ENCODE measurements around the gene INSIG2.

INSIG2 gene

DNA sequence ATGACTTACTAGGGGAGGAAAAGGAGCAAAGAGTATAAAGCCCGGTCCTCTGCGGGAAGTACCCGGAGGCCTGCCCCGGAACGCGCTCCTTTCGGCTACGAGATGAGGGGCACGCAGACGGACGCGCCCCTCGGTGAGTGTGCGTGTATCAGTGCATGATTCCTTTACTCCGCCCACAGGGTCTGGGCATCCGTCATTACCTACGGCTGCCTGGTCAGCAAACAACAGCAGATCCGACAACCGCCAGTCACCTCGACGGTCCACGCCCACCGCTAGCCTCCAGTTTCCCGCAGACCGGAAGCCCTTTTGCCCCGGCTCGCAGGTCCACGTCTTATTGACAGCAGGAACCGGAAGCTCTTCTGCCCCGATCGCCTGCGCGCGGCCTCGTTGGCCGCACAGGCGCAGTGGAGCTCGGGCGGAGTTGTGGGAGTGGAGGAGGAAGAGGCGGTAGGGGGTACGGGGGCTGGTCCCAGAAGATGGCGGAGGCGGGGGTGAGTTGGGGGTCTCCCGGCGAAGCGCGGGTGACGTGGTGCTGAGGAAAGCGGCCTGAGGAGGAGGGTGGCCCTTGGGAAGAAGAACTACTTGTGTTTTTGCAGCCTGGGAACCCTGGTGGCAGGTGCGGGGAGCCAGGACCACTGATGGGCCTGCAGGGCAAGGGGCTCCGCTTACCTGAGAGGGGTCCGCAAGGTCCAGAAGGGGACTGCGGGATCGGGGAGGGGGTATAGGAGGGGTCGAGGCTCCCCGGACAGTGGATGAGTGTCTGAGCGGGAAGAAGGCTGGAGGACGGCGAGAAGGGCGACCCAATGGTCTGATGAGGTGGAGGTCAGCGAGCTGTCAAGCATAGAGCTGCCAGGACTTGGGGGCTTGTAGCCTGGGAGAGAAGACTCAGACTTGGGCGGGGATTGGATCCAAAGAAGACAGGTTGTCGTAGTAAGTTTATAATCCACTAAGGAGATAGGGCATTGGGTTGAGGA, at the start of gene INSIG2:
Gene INSIG2, plus strand, starts transcription at position 421 of the 974 bp plus-strand sequence. CDS start 8,086 bp downstream, outside the sequence.
- DNase-seq (ENCODE audit: extremely low read depth in 1 of 2, low read depth in 1 of 2) = peak; percentile 66 to 69

GRCh38 chr2:118040891-118041290, 47.4 kb upstream of the INSIG2 start:
- no peak for DNase-seq (ENCODE audit: extremely low read depth in 1 of 2, low read depth in 1 of 2)

GRCh38 chr2:118044103-118044716, 44.1 kb upstream of the INSIG2 start:
- DNase-seq (ENCODE audit: extremely low read depth in 1 of 2, low read depth in 1 of 2) = no peak

GRCh38 chr2:118044854-118045253, 43.4 kb upstream of the INSIG2 start:
- DNase-seq (ENCODE audit: extremely low read depth in 1 of 2, low read depth in 1 of 2) = no peak

GRCh38 chr2:118045286-118045685, 43.0 kb upstream of the INSIG2 start:
- DNase-seq (ENCODE audit: extremely low read depth in 1 of 2, low read depth in 1 of 2) = no peak

DNA sequence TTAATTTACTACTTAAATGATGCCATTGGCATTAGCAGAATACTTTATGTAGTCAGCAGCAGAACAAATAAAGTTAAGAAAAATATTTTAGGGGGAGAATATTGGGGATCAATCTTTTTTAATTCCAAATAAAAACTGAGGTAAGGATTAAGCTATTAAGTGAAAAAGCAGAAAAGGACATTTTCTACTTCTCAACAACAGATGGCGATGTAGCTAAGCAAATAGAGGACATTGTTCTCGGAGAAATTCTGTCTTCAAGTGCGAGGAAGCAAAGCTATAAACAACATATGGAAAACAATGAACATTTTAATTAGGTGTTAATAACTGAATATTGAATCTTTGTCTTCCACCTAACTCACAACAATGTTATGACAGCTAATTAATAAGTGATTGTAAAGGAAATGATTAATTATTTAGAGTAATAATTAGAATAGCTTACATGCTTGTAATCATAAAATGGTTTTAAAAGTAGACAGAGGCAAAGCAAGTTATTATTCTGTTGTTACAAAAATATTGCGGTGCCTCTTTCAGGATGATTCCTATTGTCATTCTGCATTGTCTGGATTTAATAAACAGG, 41.5 kb upstream of the INSIG2 start:
- DNase-seq (ENCODE audit: extremely low read depth in 1 of 2, low read depth in 1 of 2) = no peak

- no peak for DNase-seq (ENCODE audit: extremely low read depth in 1 of 2, low read depth in 1 of 2)
Observed at GRCh38 chr2:118047380-118047826, 40.9 kb upstream of the INSIG2 start.

DNA sequence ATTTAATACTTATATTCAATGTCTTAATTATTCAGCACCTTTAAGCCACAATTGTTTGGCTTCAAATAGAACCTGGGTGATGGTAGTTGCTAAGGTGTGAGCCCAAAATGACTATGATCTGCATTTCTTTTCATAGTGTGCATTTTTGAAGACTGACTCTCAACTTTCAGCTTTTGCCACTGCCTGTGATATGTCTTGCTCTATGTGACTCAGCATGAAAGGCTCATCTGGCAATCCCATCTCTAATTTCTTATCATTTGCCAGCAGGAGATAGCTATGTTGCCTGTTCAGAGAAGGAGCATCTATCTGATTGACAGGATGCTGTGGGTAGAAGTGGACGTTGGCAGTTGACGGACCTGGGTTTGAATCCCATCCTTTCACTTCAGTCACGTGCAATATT, 39.9 kb upstream of the INSIG2 start:
- no peak for DNase-seq (ENCODE audit: extremely low read depth in 1 of 2, low read depth in 1 of 2)

GRCh38 chr2:118049140-118049815, 39.0 kb upstream of the INSIG2 start:
- DNase-seq (ENCODE audit: extremely low read depth in 1 of 2, low read depth in 1 of 2) = no peak

- no peak for DNase-seq (ENCODE audit: extremely low read depth in 1 of 2, low read depth in 1 of 2)
Observed at GRCh38 chr2:118049816-118050140, 38.5 kb upstream of the INSIG2 start.

DNA sequence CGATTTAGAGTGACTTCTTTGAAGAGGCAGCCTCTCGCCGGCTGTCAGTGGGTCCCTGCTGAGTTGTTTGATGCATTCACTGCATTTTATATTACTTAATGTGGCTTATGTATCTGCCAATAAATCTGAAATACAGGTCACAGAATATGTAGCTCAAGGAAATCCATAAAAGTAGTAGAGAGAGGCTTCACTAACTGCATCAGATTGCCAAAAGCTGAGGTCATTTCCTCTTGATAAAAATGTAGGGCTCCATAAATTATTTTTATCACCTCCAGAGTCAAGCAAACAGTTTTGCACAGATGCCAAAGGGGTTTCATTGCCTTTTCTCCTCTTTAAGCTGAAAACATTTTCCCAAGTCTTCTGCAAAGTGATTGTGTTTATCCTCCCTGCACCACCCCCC, 37.9 kb upstream of the INSIG2 start:
- no peak for DNase-seq (ENCODE audit: extremely low read depth in 1 of 2, low read depth in 1 of 2)

- DNase-seq (ENCODE audit: extremely low read depth in 1 of 2, low read depth in 1 of 2) = no peak
Observed at GRCh38 chr2:118050974-118051373, 37.3 kb upstream of the INSIG2 start.

GRCh38 chr2:118051826-118052358, 36.4 kb upstream of the INSIG2 start:
- no peak for DNase-seq (ENCODE audit: extremely low read depth in 1 of 2, low read depth in 1 of 2)

DNA sequence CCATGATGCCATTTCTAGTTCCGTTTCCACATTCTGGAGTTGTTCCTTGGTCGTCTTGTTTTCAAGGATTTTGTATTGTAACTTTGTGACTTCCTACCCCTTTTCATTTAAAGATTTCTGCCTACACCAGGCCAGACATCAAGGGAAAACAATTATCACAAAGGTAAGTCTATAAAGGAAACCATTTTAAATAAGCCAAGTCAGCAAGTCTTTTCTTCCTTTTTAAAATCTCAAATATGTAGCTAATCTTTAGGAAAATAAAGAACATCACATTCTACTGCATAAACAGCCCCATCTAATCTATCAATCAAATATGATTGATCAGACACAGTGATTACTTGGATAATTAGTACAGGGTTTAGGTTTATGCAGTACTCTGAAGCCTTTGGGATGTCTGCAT, 35.8 kb upstream of the INSIG2 start:
- no peak for DNase-seq (ENCODE audit: extremely low read depth in 1 of 2, low read depth in 1 of 2)

DNA sequence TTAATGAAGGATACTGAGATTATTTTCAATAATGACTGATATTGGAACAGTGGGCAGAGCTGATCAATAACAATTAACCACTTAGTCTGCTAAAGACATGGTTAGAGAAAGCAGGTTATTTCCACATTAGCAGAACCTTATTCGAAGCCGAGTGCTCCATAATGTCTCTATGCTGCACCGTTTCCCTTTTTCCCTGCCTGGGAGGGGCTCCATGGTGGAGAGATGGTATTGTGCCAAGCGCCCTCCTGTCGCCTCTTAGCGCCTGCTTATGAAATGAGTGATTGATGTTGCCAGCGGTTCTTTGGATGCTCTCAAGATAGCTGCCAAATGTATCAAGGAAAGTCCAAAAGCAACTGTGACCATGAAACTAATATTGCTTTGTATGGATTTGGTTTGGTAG, 34.6 kb upstream of the INSIG2 start:
- no peak for DNase-seq (ENCODE audit: extremely low read depth in 1 of 2, low read depth in 1 of 2)

GRCh38 chr2:118054213-118055008, 33.9 kb upstream of the INSIG2 start:
- no peak for DNase-seq (ENCODE audit: extremely low read depth in 1 of 2, low read depth in 1 of 2)

GRCh38 chr2:118055512-118056164, 32.6 kb upstream of the INSIG2 start:
- no peak for DNase-seq (ENCODE audit: extremely low read depth in 1 of 2, low read depth in 1 of 2)

DNA sequence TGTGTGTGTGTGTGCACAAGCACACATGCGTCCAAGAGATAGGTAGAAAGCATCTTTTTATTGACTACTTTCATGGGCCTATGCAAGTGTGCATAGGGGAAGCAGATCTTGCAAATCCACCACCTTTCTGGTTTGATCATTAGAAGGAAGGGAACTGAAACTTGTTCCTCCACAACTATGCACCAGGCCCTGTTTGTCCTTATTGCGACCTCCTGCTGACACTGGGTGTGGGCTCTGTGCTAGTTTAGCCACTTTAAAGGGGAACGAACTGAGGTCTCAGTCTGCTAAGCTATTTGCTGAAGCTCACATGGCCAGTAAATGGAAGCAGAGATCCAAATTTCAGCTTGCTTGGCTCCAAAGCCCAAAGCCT, 32.1 kb upstream of the INSIG2 start:
- no peak for DNase-seq (ENCODE audit: extremely low read depth in 1 of 2, low read depth in 1 of 2)

GRCh38 chr2:118056801-118057200, 31.5 kb upstream of the INSIG2 start:
- no peak for DNase-seq (ENCODE audit: extremely low read depth in 1 of 2, low read depth in 1 of 2)

GRCh38 chr2:118058951-118059350, 29.3 kb upstream of the INSIG2 start:
- DNase-seq (ENCODE audit: extremely low read depth in 1 of 2, low read depth in 1 of 2) = no peak
